ENCODE measurements around the gene GTPBP8.

DNA sequence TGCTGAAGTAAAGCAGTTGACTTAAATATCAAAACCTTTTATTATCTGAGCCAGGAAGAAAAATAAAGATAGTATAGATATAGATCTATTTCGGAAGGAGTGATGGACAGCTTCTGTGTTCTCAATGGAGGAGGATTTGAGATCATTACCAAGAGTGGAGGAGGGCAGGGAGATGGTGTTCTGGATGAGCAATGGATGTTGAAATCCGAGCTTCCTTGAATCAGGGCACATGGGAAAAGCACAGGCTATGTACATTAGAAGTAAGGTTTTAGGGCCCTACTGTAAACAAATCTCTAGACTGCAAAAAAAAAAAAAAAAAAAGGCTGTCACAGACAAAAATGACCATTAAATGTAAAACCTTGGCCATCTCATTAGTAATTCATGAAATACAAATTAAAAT is 43.2 kb downstream of the GTPBP8 start:
- TF ChIP-seq, protein P1, sequence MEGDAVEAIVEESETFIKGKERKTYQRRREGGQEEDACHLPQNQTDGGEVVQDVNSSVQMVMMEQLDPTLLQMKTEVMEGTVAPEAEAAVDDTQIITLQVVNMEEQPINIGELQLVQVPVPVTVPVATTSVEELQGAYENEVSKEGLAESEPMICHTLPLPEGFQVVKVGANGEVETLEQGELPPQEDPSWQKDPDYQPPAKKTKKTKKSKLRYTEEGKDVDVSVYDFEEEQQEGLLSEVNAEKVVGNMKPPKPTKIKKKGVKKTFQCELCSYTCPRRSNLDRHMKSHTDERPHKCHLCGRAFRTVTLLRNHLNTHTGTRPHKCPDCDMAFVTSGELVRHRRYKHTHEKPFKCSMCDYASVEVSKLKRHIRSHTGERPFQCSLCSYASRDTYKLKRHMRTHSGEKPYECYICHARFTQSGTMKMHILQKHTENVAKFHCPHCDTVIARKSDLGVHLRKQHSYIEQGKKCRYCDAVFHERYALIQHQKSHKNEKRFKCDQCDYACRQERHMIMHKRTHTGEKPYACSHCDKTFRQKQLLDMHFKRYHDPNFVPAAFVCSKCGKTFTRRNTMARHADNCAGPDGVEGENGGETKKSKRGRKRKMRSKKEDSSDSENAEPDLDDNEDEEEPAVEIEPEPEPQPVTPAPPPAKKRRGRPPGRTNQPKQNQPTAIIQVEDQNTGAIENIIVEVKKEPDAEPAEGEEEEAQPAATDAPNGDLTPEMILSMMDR (IDR thresholded peaks at IDR 0.05) = no peak
- TF ChIP-seq POLR2AphosphoS5 (IDR thresholded peaks at IDR 0.05) = no peak
